ENCODE results near the gene CNNM2. TPM values are rescaled to one million over a fixed set of nuclear protein-coding genes. Genes with fewer than 3 reads are reported as not detected.
A peak's percentile ranks its signal among the peaks of the same experiment; 100 is the strongest.

CNNM2 gene
- total RNA-seq, 3 donors from 2014 or later (not counting 1 experiment from before 2014, with no cell fraction given): 8.6 to 18.0 (median 16.7) TPM

DNA sequence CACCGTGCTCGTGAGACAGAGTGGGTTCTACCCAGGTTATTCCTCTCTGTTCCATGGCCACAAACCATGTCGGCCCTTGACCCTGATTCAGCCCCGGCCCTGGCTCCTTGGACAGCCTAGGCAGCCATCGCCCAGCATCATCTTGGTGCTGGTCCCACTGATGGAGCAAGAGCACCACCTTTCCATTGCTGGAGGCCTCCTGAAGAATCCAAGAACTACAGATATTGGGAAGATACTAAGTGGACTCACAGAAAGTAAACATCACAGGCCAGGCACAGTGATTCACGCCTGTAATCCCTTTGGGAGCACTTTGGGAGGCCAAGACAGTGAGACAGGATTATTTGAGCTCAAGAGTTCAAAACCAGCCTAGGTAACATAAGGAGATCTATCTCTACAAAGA, 149.9 kb downstream of the CNNM2 start:
- Mint-ChIP-seq H3K4me1 (peaks cover 30 to 32% of the 10 kb centered on the region in 2 donors), H3K9me3 (no peaks in the 10 kb centered on the region), H3K27me3 (ENCODE audit: low read depth in 2 of 2) (no peaks in the 10 kb centered on the region), H3K36me3 (no peaks in the 10 kb centered on the region), H3K27ac (no peak overlapping the region), H3K4me3 (no peak overlapping the region)
- Histone ChIP-seq H3K36me3 (ENCODE audit: control insufficient read depth, insufficient read depth, low read length) (no peaks in the 10 kb centered on the region), H3K27ac (ENCODE audit: low read length) (no peak overlapping the region), H3K9me3 (ENCODE audit: control insufficient read depth, insufficient read depth, low read length) (no peaks in the 10 kb centered on the region), H3K4me3 (ENCODE audit: low read length) (no peak overlapping the region), H3K4me1 (ENCODE audit: control insufficient read depth, insufficient read depth, low read length) (peaks cover 25% of the 10 kb centered on the region), H3K27me3 (ENCODE audit: control insufficient read depth, insufficient read depth, low read length) (no peaks in the 10 kb centered on the region)
- WGBS (ENCODE audit: insufficient coverage): 96% methylated on average over 6 of the region's 6 CpGs
- ATAC-seq: no peak
- TF ChIP-seq CTCF (IDR thresholded peaks at IDR 0.05): no peak
- DNase-seq: no peak
- intact Hi-C loops (cut with micrococcal nuclease): loop anchor here (5.0 kb wide), 1 partner anchor 341 kb away; no protein-coding TSS in a partner anchor

DNA sequence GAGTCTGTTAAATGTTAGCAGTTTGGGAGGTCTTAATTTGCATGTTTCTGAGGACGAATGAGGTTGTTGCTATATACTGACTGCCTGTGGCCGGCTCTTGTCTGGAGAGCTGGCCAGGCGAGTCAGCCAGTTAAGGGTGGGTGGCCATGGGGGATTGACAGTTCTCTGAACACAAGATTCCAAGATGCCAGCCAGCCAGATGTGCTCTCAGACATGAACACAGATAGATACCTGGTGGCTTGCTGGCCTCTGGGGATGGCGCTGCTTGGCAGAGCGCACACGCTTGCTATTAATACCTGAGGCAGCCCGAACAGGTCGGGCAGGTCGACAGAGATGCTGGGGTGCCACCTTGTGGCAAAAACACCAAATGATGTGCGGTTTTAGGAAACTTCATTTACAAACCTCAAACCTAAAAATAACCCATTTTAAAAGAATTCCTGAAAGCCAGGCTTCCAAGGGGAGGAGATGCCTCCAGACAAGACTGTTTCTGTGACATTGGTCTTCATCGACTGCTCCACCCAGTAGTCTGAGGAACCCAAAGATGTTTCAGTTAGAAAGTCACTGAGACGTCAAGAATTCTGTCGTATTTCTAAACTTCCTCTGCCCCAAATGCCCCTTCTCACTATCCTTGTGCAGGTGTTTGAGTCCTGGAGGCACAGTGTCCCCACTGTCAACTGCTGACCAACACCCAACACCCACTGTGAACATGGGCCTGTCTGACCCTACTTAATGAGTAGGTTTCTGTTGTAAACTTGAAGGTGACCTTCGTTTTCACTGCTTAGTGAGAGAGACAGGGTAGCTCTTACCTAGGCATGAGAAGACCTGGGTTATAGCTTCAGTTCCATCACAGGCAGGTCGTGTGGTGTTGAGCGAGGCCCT, 151.6 kb downstream of the CNNM2 start:
- Histone ChIP-seq H3K4me1 (ENCODE audit: control insufficient read depth, insufficient read depth, low read length) (peaks cover 25% of the 10 kb centered on the region), H3K36me3 (ENCODE audit: control insufficient read depth, insufficient read depth, low read length) (no peaks in the 10 kb centered on the region), H3K9me3 (ENCODE audit: control insufficient read depth, insufficient read depth, low read length) (no peaks in the 10 kb centered on the region), H3K27me3 (ENCODE audit: control insufficient read depth, insufficient read depth, low read length) (no peaks in the 10 kb centered on the region), H3K27ac (ENCODE audit: low read length) (peak overlapping the region; percentile 9), H3K4me3 (ENCODE audit: low read length) (no peak overlapping the region)
- H3K4me1 Mint-ChIP-seq: peaks cover 30 to 32% of the 10 kb centered on the region in 2 donors
- DNase-seq (peak; percentile 57 to 86), ATAC-seq (peak; percentile 80 to 88 (median 83))
- intact Hi-C loops (cut with micrococcal nuclease): loop anchor here (1.0 to 5.0 kb wide), 3 partner anchors 152 to 342 kb away; no protein-coding TSS in a partner anchor
- no peak overlapping the region for H3K4me3 Mint-ChIP-seq
- peak overlapping the region; percentile 80 to 82 for H3K27ac Mint-ChIP-seq
- H3K9me3 Mint-ChIP-seq: no peaks in the 10 kb centered on the region
- no peaks in the 10 kb centered on the region for H3K27me3 Mint-ChIP-seq (ENCODE audit: low read depth in 2 of 2)
- H3K36me3 Mint-ChIP-seq: no peaks in the 10 kb centered on the region
- 24% methylated on average over 16 of the region's 16 CpGs for WGBS (ENCODE audit: insufficient coverage)
- peak; percentile 76 for TF ChIP-seq CTCF (IDR thresholded peaks at IDR 0.05)

GRCh38 chr10:103072276-103072675, 154.2 kb downstream of the CNNM2 start:
- Mint-ChIP-seq H3K27ac (no peak overlapping the region), H3K27me3 (ENCODE audit: low read depth in 2 of 2) (no peaks in the 10 kb centered on the region), H3K4me1 (peaks cover 30 to 32% of the 10 kb centered on the region in 2 donors), H3K9me3 (no peaks in the 10 kb centered on the region), H3K4me3 (no peak overlapping the region), H3K36me3 (peaks cover under 1% of the 10 kb centered on the region)
- no peak overlapping the region for H3K27ac ChIP-seq (ENCODE audit: low read length)
- H3K9me3 ChIP-seq (ENCODE audit: control insufficient read depth, insufficient read depth, low read length): no peaks in the 10 kb centered on the region
- H3K27me3 ChIP-seq (ENCODE audit: control insufficient read depth, insufficient read depth, low read length): no peaks in the 10 kb centered on the region
- TF ChIP-seq CTCF (IDR thresholded peaks at IDR 0.05): no peak
- H3K36me3 ChIP-seq (ENCODE audit: control insufficient read depth, insufficient read depth, low read length): peaks cover 2% of the 10 kb centered on the region
- WGBS (ENCODE audit: insufficient coverage): 97% methylated on average over 22 of the region's 22 CpGs
- ATAC-seq (no peak), DNase-seq (no peak)
- intact Hi-C loops (cut with micrococcal nuclease): no loop called here
- no peak overlapping the region for H3K4me3 ChIP-seq (ENCODE audit: low read length)
- peaks cover 25% of the 10 kb centered on the region for H3K4me1 ChIP-seq (ENCODE audit: control insufficient read depth, insufficient read depth, low read length)
